ENCODE results near the gene EGFLAM. TPM values are rescaled to one million over a fixed set of nuclear protein-coding genes. Genes with fewer than 3 reads are reported as not detected.

EGFLAM gene
- total RNA-seq, 1 donor from 2014 or later, result 13.2 TPM

DNA sequence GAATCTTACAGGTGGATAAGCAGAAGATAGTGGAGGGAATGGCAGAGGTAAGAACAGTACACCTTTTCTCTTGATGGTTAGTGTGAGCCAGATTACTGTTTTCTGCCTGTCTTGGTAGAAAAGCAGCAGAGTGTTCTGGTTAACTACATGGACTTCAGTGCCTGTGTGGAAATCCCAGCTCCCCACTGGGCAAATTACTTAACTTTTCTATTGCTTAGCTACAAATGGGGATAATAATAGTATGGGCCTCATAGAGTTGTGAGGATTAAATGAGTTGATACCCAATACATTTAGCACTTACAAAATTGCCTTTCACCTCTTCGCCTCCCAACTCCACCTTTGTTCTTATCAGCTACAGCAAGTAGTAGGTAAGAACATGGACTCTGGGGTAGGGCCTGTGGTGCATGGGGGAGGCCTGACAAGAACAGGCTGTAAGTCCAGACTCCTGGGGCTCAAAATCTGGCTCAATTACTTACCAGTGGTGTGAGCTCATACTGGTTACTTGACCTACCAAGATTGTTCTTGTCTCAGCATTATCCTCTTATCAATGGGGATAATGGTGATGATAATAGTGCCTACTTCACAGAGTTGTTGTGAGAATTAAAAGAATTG lies 173.0 kb downstream of the EGFLAM start:
- no peak overlapping the region for H3K27ac Mint-ChIP-seq (ENCODE audit: unreplicated experiment)
- H3K27me3 Mint-ChIP-seq (ENCODE audit: unreplicated experiment), result peaks cover 6% of the 10 kb centered on the region
- no peak for DNase-seq
- H3K4me1 Mint-ChIP-seq (ENCODE audit: low read depth, unreplicated experiment), result peaks cover 29% of the 10 kb centered on the region
- TF ChIP-seq, protein P1, sequence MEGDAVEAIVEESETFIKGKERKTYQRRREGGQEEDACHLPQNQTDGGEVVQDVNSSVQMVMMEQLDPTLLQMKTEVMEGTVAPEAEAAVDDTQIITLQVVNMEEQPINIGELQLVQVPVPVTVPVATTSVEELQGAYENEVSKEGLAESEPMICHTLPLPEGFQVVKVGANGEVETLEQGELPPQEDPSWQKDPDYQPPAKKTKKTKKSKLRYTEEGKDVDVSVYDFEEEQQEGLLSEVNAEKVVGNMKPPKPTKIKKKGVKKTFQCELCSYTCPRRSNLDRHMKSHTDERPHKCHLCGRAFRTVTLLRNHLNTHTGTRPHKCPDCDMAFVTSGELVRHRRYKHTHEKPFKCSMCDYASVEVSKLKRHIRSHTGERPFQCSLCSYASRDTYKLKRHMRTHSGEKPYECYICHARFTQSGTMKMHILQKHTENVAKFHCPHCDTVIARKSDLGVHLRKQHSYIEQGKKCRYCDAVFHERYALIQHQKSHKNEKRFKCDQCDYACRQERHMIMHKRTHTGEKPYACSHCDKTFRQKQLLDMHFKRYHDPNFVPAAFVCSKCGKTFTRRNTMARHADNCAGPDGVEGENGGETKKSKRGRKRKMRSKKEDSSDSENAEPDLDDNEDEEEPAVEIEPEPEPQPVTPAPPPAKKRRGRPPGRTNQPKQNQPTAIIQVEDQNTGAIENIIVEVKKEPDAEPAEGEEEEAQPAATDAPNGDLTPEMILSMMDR (IDR thresholded peaks at IDR 0.05; ENCODE audit: partially characterized antibody, unreplicated experiment), result no peak
- peaks cover 7% of the 10 kb centered on the region for H3K9me3 Mint-ChIP-seq (ENCODE audit: unreplicated experiment)
- H3K36me3 Mint-ChIP-seq (ENCODE audit: unreplicated experiment), result no peaks in the 10 kb centered on the region
- no peak overlapping the region for H3K4me3 Mint-ChIP-seq (ENCODE audit: unreplicated experiment)

DNA sequence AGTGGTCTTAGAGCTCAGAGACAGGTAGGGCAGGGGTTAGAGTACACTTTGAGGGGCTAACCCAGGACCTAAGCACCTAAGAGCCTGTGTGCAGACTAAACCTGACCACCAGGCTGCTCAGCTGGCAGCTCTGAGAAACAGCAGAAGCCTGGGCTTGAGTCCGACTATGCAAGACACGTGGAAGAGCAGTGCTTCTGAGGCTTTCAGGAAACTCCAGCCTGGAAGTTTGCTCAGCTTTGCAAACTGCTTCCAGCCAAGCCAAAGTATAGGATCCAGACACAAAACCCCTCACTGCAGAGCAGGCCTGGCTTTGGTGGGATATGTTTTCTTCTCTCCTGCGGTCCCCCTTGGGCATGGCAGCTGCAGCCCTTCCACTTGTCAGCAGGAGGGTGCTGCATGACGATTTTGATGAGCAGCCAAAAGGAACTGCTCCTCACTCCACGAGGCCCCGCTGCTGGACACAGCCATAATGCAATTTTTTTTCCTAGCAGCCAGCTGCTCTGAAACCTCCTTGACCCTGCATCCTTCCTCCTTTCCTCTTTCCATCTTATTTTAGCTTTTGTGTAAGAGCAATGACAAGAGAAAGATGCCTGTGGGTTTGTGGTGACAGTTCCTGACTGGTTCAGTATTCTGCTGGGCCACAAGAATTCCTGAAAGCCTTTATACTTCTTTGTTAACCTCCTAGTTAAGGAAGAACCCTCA lies 175.0 kb downstream of the EGFLAM start:
- Mint-ChIP-seq H3K9me3 (ENCODE audit: unreplicated experiment) (peaks cover 7% of the 10 kb centered on the region), H3K4me3 (ENCODE audit: unreplicated experiment) (no peak overlapping the region), H3K27me3 (ENCODE audit: unreplicated experiment) (peaks cover 6% of the 10 kb centered on the region), H3K4me1 (ENCODE audit: low read depth, unreplicated experiment) (peaks cover 22% of the 10 kb centered on the region), H3K36me3 (ENCODE audit: unreplicated experiment) (no peaks in the 10 kb centered on the region), H3K27ac (ENCODE audit: unreplicated experiment) (no peak overlapping the region)
- TF ChIP-seq, protein P1 (IDR thresholded peaks at IDR 0.05; ENCODE audit: partially characterized antibody, unreplicated experiment), result no peak
- DNase-seq, result no peak

DNA sequence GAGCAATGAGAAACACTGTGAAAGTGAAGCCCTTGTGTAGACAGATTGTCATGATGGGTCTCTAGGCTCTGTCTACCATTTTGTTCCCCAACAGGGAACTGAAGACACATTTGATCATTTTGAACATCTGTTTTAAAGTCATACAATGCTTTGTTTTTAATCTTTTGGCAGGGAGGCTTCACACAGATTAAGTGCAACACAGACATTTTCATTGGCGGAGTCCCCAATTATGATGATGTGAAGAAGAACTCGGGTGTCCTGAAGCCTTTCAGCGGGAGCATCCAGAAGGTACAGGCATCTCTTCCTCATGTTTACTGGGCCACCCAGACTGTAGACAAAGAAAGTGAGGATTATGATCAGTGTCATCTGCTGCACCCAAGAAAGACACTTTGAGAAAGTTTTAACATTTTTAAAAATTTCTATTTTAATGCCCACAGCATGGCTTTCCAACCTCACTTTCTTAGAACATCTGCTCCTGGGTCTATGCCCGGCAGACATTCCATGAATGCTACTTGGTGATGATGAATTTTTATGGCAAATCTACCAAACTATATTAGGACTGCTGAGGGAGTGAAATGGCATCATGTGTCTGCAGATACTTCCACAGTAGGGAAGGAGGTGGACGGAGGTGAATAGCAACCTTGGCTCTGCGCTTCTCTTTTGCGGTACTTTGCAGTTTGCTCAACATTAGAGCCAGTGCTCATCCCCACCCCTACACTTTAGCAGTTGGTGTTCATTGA lies 176.8 kb downstream of the EGFLAM start:
- H3K36me3 Mint-ChIP-seq (ENCODE audit: unreplicated experiment), result no peaks in the 10 kb centered on the region
- no peak overlapping the region for H3K4me3 Mint-ChIP-seq (ENCODE audit: unreplicated experiment)
- no peak overlapping the region for H3K27ac Mint-ChIP-seq (ENCODE audit: unreplicated experiment)
- no peak for DNase-seq
- TF ChIP-seq, protein P1 (IDR thresholded peaks at IDR 0.05; ENCODE audit: partially characterized antibody, unreplicated experiment), result no peak
- peaks cover 2% of the 10 kb centered on the region for H3K27me3 Mint-ChIP-seq (ENCODE audit: unreplicated experiment)
- peaks cover 9% of the 10 kb centered on the region for H3K4me1 Mint-ChIP-seq (ENCODE audit: low read depth, unreplicated experiment)
- H3K9me3 Mint-ChIP-seq (ENCODE audit: unreplicated experiment), result peaks cover 4% of the 10 kb centered on the region

DNA sequence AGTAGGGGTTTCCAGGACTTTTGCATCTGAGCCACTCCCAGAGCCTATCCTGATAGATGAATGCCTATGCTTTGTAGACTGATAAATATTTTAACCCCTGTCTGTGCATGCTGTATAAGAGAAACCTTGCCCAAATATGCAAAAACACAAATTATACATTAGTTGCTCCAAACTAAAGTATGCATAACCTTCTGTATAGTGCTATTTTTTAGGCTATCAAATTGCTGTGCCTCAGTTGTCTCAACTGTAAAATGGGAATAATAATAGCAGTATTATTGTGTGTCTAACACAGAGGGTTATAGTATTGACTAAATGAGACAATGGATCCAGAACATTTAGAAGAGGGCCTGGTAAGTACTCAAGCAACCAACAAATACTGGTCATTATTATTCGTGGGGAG lies 180.4 kb downstream of the EGFLAM start:
- Mint-ChIP-seq H3K27me3 (ENCODE audit: unreplicated experiment) (peaks cover 1% of the 10 kb centered on the region), H3K36me3 (ENCODE audit: unreplicated experiment) (no peaks in the 10 kb centered on the region), H3K9me3 (ENCODE audit: unreplicated experiment) (peaks cover 6% of the 10 kb centered on the region)

More for the DNA sequence above, 180.4 kb downstream of the EGFLAM start:
- Mint-ChIP-seq H3K4me3 (ENCODE audit: unreplicated experiment) (no peak overlapping the region), H3K4me1 (ENCODE audit: low read depth, unreplicated experiment) (peaks cover 5% of the 10 kb centered on the region), H3K27ac (ENCODE audit: unreplicated experiment) (no peak overlapping the region)
- TF ChIP-seq, protein P1 (IDR thresholded peaks at IDR 0.05; ENCODE audit: partially characterized antibody, unreplicated experiment), result no peak
- no peak for DNase-seq
